ENCODE measurements around the gene ZNF699. TPM values are rescaled to one million over a fixed set of nuclear protein-coding genes. Genes with fewer than 3 reads are reported as not detected.

ZNF699 gene
- total and polyA plus RNA-seq, 2 of the 13 experiments (the other 11 are each of a cell fraction or from before 2014, with no cell fraction given) = 0.33 to 2.2 TPM

Other genes starting within 250 kb of the ZNF699 start
- not detected in 2 replicates for gene OR1M1, start 222.8 kb downstream of the ZNF699 start, total RNA-seq (2016; rRNA removed; fragmentation: Illumina TruSeq; extraction: Trizol)
- gene OR1M1, start 222.8 kb downstream of the ZNF699 start, polyA plus RNA-seq (2011; rRNA removed) = 0.07 TPM in 1 of 2 replicates, not detected in the other
- gene OR7G2, start 202.4 kb downstream of the ZNF699 start, total RNA-seq (2016; rRNA removed; fragmentation: Illumina TruSeq; extraction: Trizol) = not detected in 2 replicates
- gene OR7G2, start 202.4 kb downstream of the ZNF699 start, polyA plus RNA-seq (2011; rRNA removed) = not detected in 2 replicates
- gene OR7G1, start 194.1 kb downstream of the ZNF699 start, total RNA-seq (2016; rRNA removed; fragmentation: Illumina TruSeq; extraction: Trizol) = not detected in 2 replicates
- not detected in 2 replicates for gene OR7G1, start 194.1 kb downstream of the ZNF699 start, polyA plus RNA-seq (2011; rRNA removed)
- not detected in 2 replicates for gene OR7G3, start 182.9 kb downstream of the ZNF699 start, total RNA-seq (2016; rRNA removed; fragmentation: Illumina TruSeq; extraction: Trizol)
- gene OR7G3, start 182.9 kb downstream of the ZNF699 start, polyA plus RNA-seq (2011; rRNA removed) = not detected in 2 replicates
- 27.9 and 31.0 TPM in 2 replicates for gene ZNF317, start 169.4 kb downstream of the ZNF699 start, total RNA-seq (2016; rRNA removed; fragmentation: Illumina TruSeq; extraction: Trizol)
- 14.0 and 15.2 TPM in 2 replicates for gene ZNF317, start 169.4 kb downstream of the ZNF699 start, polyA plus RNA-seq (2011; rRNA removed)
- not detected in 2 replicates for gene OR7D2, start 130.9 kb downstream of the ZNF699 start, total RNA-seq (2016; rRNA removed; fragmentation: Illumina TruSeq; extraction: Trizol)
- 0.01 and 0.07 TPM in 2 replicates for gene OR7D2, start 130.9 kb downstream of the ZNF699 start, polyA plus RNA-seq (2011; rRNA removed)
- not detected in 2 replicates for gene OR7D4, start 90.2 kb downstream of the ZNF699 start, total RNA-seq (2016; rRNA removed; fragmentation: Illumina TruSeq; extraction: Trizol)
- not detected in 2 replicates for gene OR7D4, start 90.2 kb downstream of the ZNF699 start, polyA plus RNA-seq (2011; rRNA removed)
- gene OR7E24, start 58.9 kb downstream of the ZNF699 start, total RNA-seq (2016; rRNA removed; fragmentation: Illumina TruSeq; extraction: Trizol) = not detected in 2 replicates
- gene OR7E24, start 58.9 kb downstream of the ZNF699 start, polyA plus RNA-seq (2011; rRNA removed) = not detected in 2 replicates
- 9.5 and 9.8 TPM in 2 replicates for gene ZNF559, start 14.3 kb upstream of the ZNF699 start, total RNA-seq (2016; rRNA removed; fragmentation: Illumina TruSeq; extraction: Trizol)
- 5.6 and 6.3 TPM in 2 replicates for gene ZNF559, start 14.3 kb upstream of the ZNF699 start, polyA plus RNA-seq (2011; rRNA removed)
- 0.71 and 0.84 TPM in 2 replicates for gene ZNF177, start 53.2 kb upstream of the ZNF699 start, total RNA-seq (2016; rRNA removed; fragmentation: Illumina TruSeq; extraction: Trizol)
- 0.62 and 0.90 TPM in 2 replicates for gene ZNF177, start 53.2 kb upstream of the ZNF699 start, polyA plus RNA-seq (2011; rRNA removed)
- 12.8 and 19.8 TPM in 2 replicates for gene ZNF266, start 125.7 kb upstream of the ZNF699 start, total RNA-seq (2016; rRNA removed; fragmentation: Illumina TruSeq; extraction: Trizol)
- gene ZNF266, start 125.7 kb upstream of the ZNF699 start, polyA plus RNA-seq (2011; rRNA removed) = 20.8 TPM in 2 replicates
- gene ZNF560, start 188.8 kb upstream of the ZNF699 start, total RNA-seq (2016; rRNA removed; fragmentation: Illumina TruSeq; extraction: Trizol) = not detected in 2 replicates
- 0.04 TPM in 1 of 2 replicates, not detected in the other for gene ZNF560, start 188.8 kb upstream of the ZNF699 start, polyA plus RNA-seq (2011; rRNA removed)
- 14.9 and 20.6 TPM in 2 replicates for gene ZNF426, start 228.8 kb upstream of the ZNF699 start, total RNA-seq (2016; rRNA removed; fragmentation: Illumina TruSeq; extraction: Trizol)
- gene ZNF426, start 228.8 kb upstream of the ZNF699 start, polyA plus RNA-seq (2011; rRNA removed) = 3.8 and 4.0 TPM in 2 replicates